ENCODE data around the gene GEMIN4.

DNA sequence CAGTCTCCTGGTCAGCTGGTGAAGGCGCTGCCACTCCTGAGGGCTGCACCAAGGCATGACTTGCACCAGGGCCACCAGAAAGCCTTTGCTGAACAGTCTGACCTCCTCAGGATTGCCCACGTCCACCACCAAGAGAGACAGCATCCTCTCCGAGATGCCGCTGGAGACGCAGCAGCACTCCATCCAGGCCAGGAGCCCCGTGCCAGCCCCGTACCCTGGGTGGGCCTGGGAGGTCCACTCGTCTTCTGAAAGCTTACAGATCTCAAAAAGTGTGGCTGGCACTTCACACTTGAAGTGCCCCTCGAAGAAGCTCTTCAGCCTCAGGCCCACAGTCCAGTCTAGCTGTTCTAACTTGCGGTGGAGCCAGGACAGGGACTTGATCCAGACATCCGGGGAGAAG is 6.7 kb downstream of the GEMIN4 start:
- TF ChIP-seq, protein P1, sequence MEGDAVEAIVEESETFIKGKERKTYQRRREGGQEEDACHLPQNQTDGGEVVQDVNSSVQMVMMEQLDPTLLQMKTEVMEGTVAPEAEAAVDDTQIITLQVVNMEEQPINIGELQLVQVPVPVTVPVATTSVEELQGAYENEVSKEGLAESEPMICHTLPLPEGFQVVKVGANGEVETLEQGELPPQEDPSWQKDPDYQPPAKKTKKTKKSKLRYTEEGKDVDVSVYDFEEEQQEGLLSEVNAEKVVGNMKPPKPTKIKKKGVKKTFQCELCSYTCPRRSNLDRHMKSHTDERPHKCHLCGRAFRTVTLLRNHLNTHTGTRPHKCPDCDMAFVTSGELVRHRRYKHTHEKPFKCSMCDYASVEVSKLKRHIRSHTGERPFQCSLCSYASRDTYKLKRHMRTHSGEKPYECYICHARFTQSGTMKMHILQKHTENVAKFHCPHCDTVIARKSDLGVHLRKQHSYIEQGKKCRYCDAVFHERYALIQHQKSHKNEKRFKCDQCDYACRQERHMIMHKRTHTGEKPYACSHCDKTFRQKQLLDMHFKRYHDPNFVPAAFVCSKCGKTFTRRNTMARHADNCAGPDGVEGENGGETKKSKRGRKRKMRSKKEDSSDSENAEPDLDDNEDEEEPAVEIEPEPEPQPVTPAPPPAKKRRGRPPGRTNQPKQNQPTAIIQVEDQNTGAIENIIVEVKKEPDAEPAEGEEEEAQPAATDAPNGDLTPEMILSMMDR (conservative IDR thresholded peaks at IDR 0.05; ENCODE audit: low read depth, low read length) = no peak
- TF ChIP-seq EZH2 (IDR thresholded peaks at IDR 0.05; ENCODE audit: low read length, unreplicated experiment) (no peak), EZH2phosphoT487 (IDR thresholded peaks at IDR 0.05; ENCODE audit: borderline replicate concordance, low read length) (no peak)

All from PC-3 (cell line).